Vagina (tissue), 2 donors: Measurements from ENCODE around the gene ACOXL.

Experiments
- CTCF ChIP-seq, 3 experiments: fragments of 450-650 bp in 2 of 3; fragments of 200-600 bp in 1 of 3; sonication (generic) in 1 of 3; IDR thresholded peaks; one replicate each; pipeline ENCODE4 v1.5.1; 2017 to 2019; ENCODE audit warnings: antibody characterized with exemption in 3 of 3, mild to moderate bottlenecking in 2 of 3, moderate library complexity in 2 of 3
- POLR2A ChIP-seq, 2 donors: fragments of 450-650 bp; IDR thresholded peaks; one replicate each; pipeline ENCODE4 v1.6.1; 2017; ENCODE audit warnings: antibody characterized with exemption in 2 of 2, mild to moderate bottlenecking in 2 of 2, moderate library complexity in 2 of 2
- POLR2AphosphoS5 ChIP-seq, 2 donors: sonication (generic); formaldehyde crosslinking; IDR thresholded peaks; one replicate each; pipeline ENCODE4 v1.9.0; 2017; ENCODE audit warnings: antibody characterized with exemption in 2 of 2, mild to moderate bottlenecking in 2 of 2, low read depth in 1 of 2; ENCODE audit not compliant: insufficient read depth in 1 of 2

- TF ChIP-seq CTCF (IDR thresholded peaks at IDR 0.05) (no peak), POLR2A (IDR thresholded peaks at IDR 0.05) (no peak), POLR2AphosphoS5 (IDR thresholded peaks at IDR 0.05; ENCODE audit: insufficient read depth in 1 of 2, low read depth in 1 of 2) (no peak)
Measured at GRCh38 chr2:110847651-110848050, 115.3 kb downstream of the ACOXL start.
